DND-41 (cell line): Measurements from ENCODE around the gene FOXK2.

Experiments used
- ATAC-seq: fragments of 200-7000 bp; cut with Tn5 transposase; 3 replicates; pipeline ENCODE4 v1.9.1; 2021; ENCODE audit warnings: low read depth; ENCODE audit not compliant: insufficient read depth
- DNase-seq: peaks from one replicate; pipeline ENCODE4 v3.0.0-alpha.2; 2020
- H2AFZ ChIP-seq: 2 replicates; pipeline ENCODE4 v1.6.0; 2012; ENCODE audit warnings: low read depth, low read length
- H3K27ac ChIP-seq: 2 replicates; pipeline ENCODE4 v1.5.1; 2012; ENCODE audit warnings: low read length, inconsistent platforms
- H3K27me3 ChIP-seq: fragments of 200-600 bp; sonication (generic); 2 replicates; pipeline ENCODE4 v1.6.0; 2012; ENCODE audit warnings: low read length, mild to moderate bottlenecking, inconsistent platforms; ENCODE audit not compliant: insufficient read depth, poor library complexity
- H3K36me3 ChIP-seq: 2 replicates; pipeline ENCODE4 v1.5.1; 2012; ENCODE audit warnings: low read length, inconsistent platforms; ENCODE audit not compliant: insufficient read depth
- H3K4me1 ChIP-seq: 2 replicates; pipeline ENCODE4 v1.5.1; 2012; ENCODE audit warnings: mild to moderate bottlenecking, low read length; ENCODE audit not compliant: insufficient read depth
- H3K4me2 ChIP-seq: 2 replicates; pipeline ENCODE4 v1.6.0; 2012; ENCODE audit warnings: mild to moderate bottlenecking, moderate library complexity, low read length, inconsistent platforms; ENCODE audit not compliant: insufficient read depth
- H3K4me3 ChIP-seq, 2 experiments: fragments of 200-600 bp in 1 of 2; shearing (Covaris generic) in 1 of 2; 2 replicates each; pipeline ENCODE4 v1.5.1; 2012 to 2016; ENCODE audit warnings: inconsistent platforms in 2 of 2, low read length in 2 of 2, mild to moderate bottlenecking in 2 of 2, low read depth in 1 of 2, moderate library complexity in 1 of 2
- H3K79me2 ChIP-seq: 2 replicates; pipeline ENCODE4 v1.6.0; 2012; ENCODE audit warnings: low read length, inconsistent platforms; ENCODE audit not compliant: insufficient read depth
- H3K9ac ChIP-seq: 2 replicates; pipeline ENCODE4 v1.6.0; 2012; ENCODE audit warnings: low read depth, mild to moderate bottlenecking, inconsistent platforms, low read length, moderate library complexity
- H3K9me3 ChIP-seq: 2 replicates; pipeline ENCODE4 v1.5.1; 2012; ENCODE audit warnings: low read length, moderate library complexity, mild to moderate bottlenecking, inconsistent platforms; ENCODE audit not compliant: insufficient read depth, severe bottlenecking
- H4K20me1 ChIP-seq: 2 replicates; pipeline ENCODE4 v1.6.0; 2012; ENCODE audit warnings: low read length; ENCODE audit not compliant: insufficient read depth
- CTCF ChIP-seq: IDR thresholded peaks from 2 replicates; pipeline ENCODE4 v1.5.1; 2012; ENCODE audit warnings: borderline replicate concordance, low read length, moderate library complexity, mild to moderate bottlenecking; ENCODE audit not compliant: poor library complexity, severe bottlenecking; ENCODE audit errors: extremely low read depth
- EZH2 ChIP-seq: IDR thresholded peaks from 3 replicates; pipeline ENCODE4 v1.6.1; 2012; ENCODE audit warnings: borderline replicate concordance, low read depth, mild to moderate bottlenecking, moderate library complexity, low read length, inconsistent platforms; ENCODE audit not compliant: severe bottlenecking

Gene FOXK2

DNA sequence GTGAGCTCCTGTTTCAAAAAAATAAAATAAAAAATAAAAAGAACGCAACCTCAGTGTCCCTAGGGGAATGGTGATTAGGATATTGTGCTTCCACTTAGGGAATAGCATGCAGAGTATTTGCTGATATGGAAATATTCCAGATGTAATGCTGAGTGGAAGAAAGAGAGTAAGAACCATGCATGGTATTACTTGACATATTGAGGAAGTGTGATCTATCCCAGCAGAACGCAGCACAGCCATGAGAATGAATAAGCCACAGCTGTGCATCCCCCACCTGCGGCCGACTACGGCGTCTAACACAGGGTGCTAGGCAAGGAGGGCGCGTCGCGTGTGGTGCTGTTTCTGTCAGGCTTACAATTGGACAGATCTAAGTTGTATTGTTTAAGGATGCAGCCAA is 49.5 kb downstream of the FOXK2 start:
- H3K79me2 ChIP-seq = peaks cover 93% of the 10 kb centered on the region
- H3K9ac ChIP-seq = no peak overlapping the region
- no peak for ATAC-seq
- H2AFZ ChIP-seq = no peak overlapping the region
- TF ChIP-seq EZH2 (no peak), CTCF (no peak)
- H4K20me1 ChIP-seq = peaks cover 56% of the 10 kb centered on the region
- no peak overlapping the region for H3K4me3 ChIP-seq
- no peak for DNase-seq
- H3K4me1 ChIP-seq = no peaks in the 10 kb centered on the region
- no peaks in the 10 kb centered on the region for H3K27me3 ChIP-seq
- no peak overlapping the region for H3K27ac ChIP-seq
- H3K36me3 ChIP-seq = peaks cover 93% of the 10 kb centered on the region
- no peaks in the 10 kb centered on the region for H3K9me3 ChIP-seq
- H3K4me2 ChIP-seq = no peak overlapping the region

- ATAC-seq (no peak), DNase-seq (no peak)
- Histone ChIP-seq H3K9me3 (no peaks in the 10 kb centered on the region), H3K4me2 (no peak overlapping the region), H3K27ac (no peak overlapping the region), H3K27me3 (no peaks in the 10 kb centered on the region), H4K20me1 (peaks cover 55% of the 10 kb centered on the region), H3K4me1 (no peaks in the 10 kb centered on the region), H2AFZ (no peak overlapping the region), H3K4me3 (no peak overlapping the region), H3K79me2 (peaks cover 90% of the 10 kb centered on the region), H3K9ac (no peak overlapping the region), H3K36me3 (peaks cover 94% of the 10 kb centered on the region)
- TF ChIP-seq EZH2 (no peak), CTCF (no peak)
Observed at GRCh38 chr17:82569621-82570020, 50.1 kb downstream of the FOXK2 start.

DNA sequence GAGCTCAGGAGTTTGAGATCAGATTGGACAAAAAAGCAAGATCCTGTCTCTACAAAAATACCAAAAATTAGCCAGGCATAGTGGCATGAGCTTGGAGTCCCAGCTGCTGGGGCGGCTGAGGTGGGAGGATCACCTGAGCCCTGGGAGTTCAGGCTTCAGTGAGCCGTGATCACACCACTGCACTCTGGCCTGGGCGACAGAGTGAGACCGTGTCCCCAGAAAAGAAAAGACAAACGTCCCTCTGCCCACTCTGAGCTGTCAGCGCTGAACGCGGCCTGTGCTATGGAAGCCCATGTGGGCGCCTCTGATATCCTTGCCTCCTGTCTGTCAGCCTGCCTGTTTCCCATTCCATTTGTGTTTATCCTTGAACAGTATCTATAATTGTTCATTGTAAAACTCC is 50.7 kb downstream of the FOXK2 start:
- no peak overlapping the region for H2AFZ ChIP-seq
- no peaks in the 10 kb centered on the region for H3K4me1 ChIP-seq
- H3K79me2 ChIP-seq = peaks cover 90% of the 10 kb centered on the region
- H4K20me1 ChIP-seq = peaks cover 53% of the 10 kb centered on the region
- ATAC-seq (no peak), DNase-seq (no peak)
- H3K36me3 ChIP-seq = peaks cover 94% of the 10 kb centered on the region
- no peaks in the 10 kb centered on the region for H3K27me3 ChIP-seq
- no peak for TF ChIP-seq EZH2
- TF ChIP-seq CTCF = no peak
- H3K4me2 ChIP-seq = no peak overlapping the region
- H3K9me3 ChIP-seq = no peaks in the 10 kb centered on the region
- no peak overlapping the region for H3K9ac ChIP-seq
- H3K4me3 ChIP-seq = no peak overlapping the region
- H3K27ac ChIP-seq = no peak overlapping the region

DNA sequence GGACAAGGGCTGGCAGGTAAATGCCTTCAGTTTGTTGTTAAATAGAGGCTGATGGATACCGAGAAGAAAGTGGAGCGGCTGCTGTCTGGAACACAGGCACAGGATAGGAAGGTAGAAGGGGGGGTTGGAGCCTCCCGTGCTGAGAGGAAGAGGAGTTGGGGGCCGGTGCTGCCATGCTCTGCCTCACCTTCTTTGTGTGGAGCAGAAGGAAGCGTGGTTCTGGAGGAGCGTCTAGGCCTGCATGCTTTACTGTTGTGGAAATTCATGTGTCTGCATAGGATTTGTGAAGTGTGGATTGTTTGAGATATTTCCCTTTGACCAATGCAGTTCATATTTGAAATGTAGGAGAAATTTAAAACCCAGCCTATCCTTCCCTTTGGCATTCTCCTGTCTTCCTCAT is 52.3 kb downstream of the FOXK2 start:
- H3K36me3 ChIP-seq = peaks cover 92% of the 10 kb centered on the region
- TF ChIP-seq EZH2 = no peak
- TF ChIP-seq CTCF = no peak
- no peaks in the 10 kb centered on the region for H3K27me3 ChIP-seq
- DNase-seq (no peak), ATAC-seq (no peak)
- no peak overlapping the region for H3K9ac ChIP-seq
- peaks cover 45% of the 10 kb centered on the region for H4K20me1 ChIP-seq
- H3K4me2 ChIP-seq = no peak overlapping the region
- no peaks in the 10 kb centered on the region for H3K4me1 ChIP-seq
- H3K9me3 ChIP-seq = no peaks in the 10 kb centered on the region
- no peak overlapping the region for H2AFZ ChIP-seq
- H3K79me2 ChIP-seq = peaks cover 84% of the 10 kb centered on the region
- H3K4me3 ChIP-seq = no peak overlapping the region
- H3K27ac ChIP-seq = no peak overlapping the region
